Endothelial cell (in vitro differentiated cells): ENCODE results near the gene RUFY1. TPM values are rescaled to one million over a fixed set of nuclear protein-coding genes. Genes with fewer than 3 reads are reported as not detected.

Source experiments
- DNase-seq: peaks from one replicate; pipeline ENCODE4 v3.0.0; 2021; ENCODE audit warnings: low spot score
- H3K27ac Mint-ChIP-seq: one replicate; pipeline ENCODE4 v1.8.0; 2021; ENCODE audit warnings: mixed read lengths, inconsistent platforms; ENCODE audit not compliant: unreplicated experiment
- H3K27me3 Mint-ChIP-seq: one replicate; pipeline ENCODE4 v1.8.0; 2021; ENCODE audit warnings: mild to moderate bottlenecking, moderate library complexity, mixed read lengths, inconsistent platforms; ENCODE audit not compliant: unreplicated experiment
- H3K36me3 Mint-ChIP-seq: one replicate; pipeline ENCODE4 v1.8.0; 2021; ENCODE audit warnings: mild to moderate bottlenecking, low read depth, mixed read lengths, inconsistent platforms; ENCODE audit not compliant: unreplicated experiment
- H3K4me1 Mint-ChIP-seq: one replicate; pipeline ENCODE4 v1.8.0; 2021; ENCODE audit warnings: mild to moderate bottlenecking, mixed read lengths, inconsistent platforms; ENCODE audit not compliant: unreplicated experiment
- H3K4me3 Mint-ChIP-seq: one replicate; pipeline ENCODE4 v1.8.0; 2021; ENCODE audit warnings: mild to moderate bottlenecking, mixed read lengths, inconsistent platforms; ENCODE audit not compliant: unreplicated experiment
- H3K9me3 Mint-ChIP-seq: one replicate; pipeline ENCODE4 v1.8.0; 2021; ENCODE audit warnings: mixed read lengths, inconsistent platforms; ENCODE audit not compliant: unreplicated experiment
- total RNA-seq: library from RNA; stranded (reverse); fragmentation: NEBNext Ultra II Directional; extraction: Animal tissue kit (Norgen Biotek cat#: 25700); gene quantifications from one replicate; pipeline ENCODE4 v1.2.1, GENCODE V29; 2021; ENCODE audit not compliant: unreplicated experiment
- TF ChIP-seq, protein P1 (sequence below): fragments of 200-600 bp; sonication (generic); IDR thresholded peaks from one replicate; pipeline ENCODE4 v1.5.0; 2021; ENCODE audit warnings: antibody characterized with exemption; ENCODE audit not compliant: unreplicated experiment

Gene RUFY1
- total RNA-seq, 1 donor from 2014 or later = 30.5 TPM

DNA sequence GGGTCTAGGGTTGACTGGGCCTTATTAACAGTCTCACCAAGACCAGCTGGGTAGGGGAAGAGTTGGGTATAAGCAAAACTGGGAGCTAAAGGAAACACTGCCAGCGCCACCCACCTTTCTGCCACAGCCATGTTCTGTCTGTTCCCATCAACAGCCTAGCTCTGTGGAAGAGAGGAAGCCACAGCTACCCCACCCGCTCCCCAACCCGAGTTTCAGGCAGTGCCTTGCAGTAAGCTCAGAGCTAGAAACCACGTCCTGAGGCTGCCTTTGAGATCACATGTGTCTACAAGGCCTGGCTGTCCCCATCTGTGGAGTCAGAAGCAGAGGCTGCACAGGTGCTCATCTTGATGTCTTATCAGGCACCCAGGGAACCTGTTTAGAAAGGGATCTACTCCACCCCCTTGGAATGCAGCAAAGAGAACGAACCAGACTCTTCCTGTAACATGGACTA lies 57.8 kb downstream of the RUFY1 start:
- Mint-ChIP-seq H3K27me3 (peaks cover 50% of the 10 kb centered on the region), H3K27ac (peak overlapping the region; percentile 74), H3K9me3 (no peaks in the 10 kb centered on the region), H3K36me3 (peaks cover 49% of the 10 kb centered on the region), H3K4me3 (no peak overlapping the region), H3K4me1 (peaks cover 15% of the 10 kb centered on the region)
- no peak for DNase-seq
- TF ChIP-seq, protein P1, sequence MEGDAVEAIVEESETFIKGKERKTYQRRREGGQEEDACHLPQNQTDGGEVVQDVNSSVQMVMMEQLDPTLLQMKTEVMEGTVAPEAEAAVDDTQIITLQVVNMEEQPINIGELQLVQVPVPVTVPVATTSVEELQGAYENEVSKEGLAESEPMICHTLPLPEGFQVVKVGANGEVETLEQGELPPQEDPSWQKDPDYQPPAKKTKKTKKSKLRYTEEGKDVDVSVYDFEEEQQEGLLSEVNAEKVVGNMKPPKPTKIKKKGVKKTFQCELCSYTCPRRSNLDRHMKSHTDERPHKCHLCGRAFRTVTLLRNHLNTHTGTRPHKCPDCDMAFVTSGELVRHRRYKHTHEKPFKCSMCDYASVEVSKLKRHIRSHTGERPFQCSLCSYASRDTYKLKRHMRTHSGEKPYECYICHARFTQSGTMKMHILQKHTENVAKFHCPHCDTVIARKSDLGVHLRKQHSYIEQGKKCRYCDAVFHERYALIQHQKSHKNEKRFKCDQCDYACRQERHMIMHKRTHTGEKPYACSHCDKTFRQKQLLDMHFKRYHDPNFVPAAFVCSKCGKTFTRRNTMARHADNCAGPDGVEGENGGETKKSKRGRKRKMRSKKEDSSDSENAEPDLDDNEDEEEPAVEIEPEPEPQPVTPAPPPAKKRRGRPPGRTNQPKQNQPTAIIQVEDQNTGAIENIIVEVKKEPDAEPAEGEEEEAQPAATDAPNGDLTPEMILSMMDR = no peak

DNA sequence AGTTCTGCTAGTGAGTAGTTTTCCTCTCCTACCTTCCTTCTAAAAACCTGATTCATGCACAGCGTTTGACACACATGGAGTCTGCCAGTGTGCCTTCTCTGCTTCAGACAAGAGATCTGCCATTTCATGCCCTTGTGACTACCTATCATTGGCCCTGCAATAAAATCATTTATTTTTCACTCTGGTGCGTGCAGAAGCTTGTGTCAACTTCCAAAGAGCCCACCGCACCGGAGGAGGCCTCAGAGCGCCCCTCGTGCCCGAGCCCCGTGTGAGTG lies 59.4 kb downstream of the RUFY1 start:
- peak overlapping the region; percentile 64 for H3K4me3 Mint-ChIP-seq
- H3K4me1 Mint-ChIP-seq = peaks cover 11% of the 10 kb centered on the region
- no peak overlapping the region for H3K27ac Mint-ChIP-seq
- TF ChIP-seq, protein P1 = no peak
- no peak for DNase-seq
- H3K9me3 Mint-ChIP-seq = no peaks in the 10 kb centered on the region
- H3K36me3 Mint-ChIP-seq = peaks cover 59% of the 10 kb centered on the region
- peaks cover 49% of the 10 kb centered on the region for H3K27me3 Mint-ChIP-seq

- H3K27me3 Mint-ChIP-seq = peaks cover 48% of the 10 kb centered on the region
- H3K36me3 Mint-ChIP-seq = peaks cover 60% of the 10 kb centered on the region
- peak overlapping the region; percentile 63 for H3K27ac Mint-ChIP-seq
- DNase-seq = no peak
- H3K4me1 Mint-ChIP-seq = peaks cover 9% of the 10 kb centered on the region
- peak overlapping the region; percentile 82 for H3K4me3 Mint-ChIP-seq
- TF ChIP-seq, protein P1 = no peak
- no peaks in the 10 kb centered on the region for H3K9me3 Mint-ChIP-seq
Observed at GRCh38 chr5:179610109-179610902, 60.0 kb downstream of the RUFY1 start.

DNA sequence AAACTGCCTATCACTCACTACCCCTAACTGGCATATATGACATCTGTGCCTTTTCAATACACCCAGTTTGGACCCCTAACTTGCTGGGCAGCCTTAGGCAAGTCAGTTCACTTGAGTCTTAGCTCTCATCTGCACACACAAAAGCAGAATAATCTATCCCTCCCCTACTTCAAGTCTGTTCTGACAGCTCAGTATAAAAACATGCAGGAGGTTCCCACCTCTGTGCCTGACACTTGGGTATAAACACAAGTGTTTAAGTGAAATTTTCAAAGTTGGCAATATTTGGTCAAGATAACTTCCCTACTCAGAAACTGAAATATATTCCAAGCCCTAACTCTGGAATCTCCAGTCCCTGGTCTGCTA lies 60.5 kb downstream of the RUFY1 start:
- H3K36me3 Mint-ChIP-seq = peaks cover 58% of the 10 kb centered on the region
- peak overlapping the region; percentile 63 for H3K27ac Mint-ChIP-seq
- H3K27me3 Mint-ChIP-seq = peaks cover 43% of the 10 kb centered on the region
- TF ChIP-seq, protein P1 = no peak
- peak overlapping the region; percentile 82 for H3K4me3 Mint-ChIP-seq
- H3K9me3 Mint-ChIP-seq = no peaks in the 10 kb centered on the region
- DNase-seq = no peak
- H3K4me1 Mint-ChIP-seq = peaks cover 13% of the 10 kb centered on the region

GRCh38 chr5:179612577-179613459 lies 62.5 kb downstream of the RUFY1 start:
- peaks cover 32% of the 10 kb centered on the region for H3K4me1 Mint-ChIP-seq
- peak overlapping the region; percentile 74 for H3K27ac Mint-ChIP-seq
- peaks cover 72% of the 10 kb centered on the region for H3K36me3 Mint-ChIP-seq
- peaks cover 29% of the 10 kb centered on the region for H3K27me3 Mint-ChIP-seq
- peak overlapping the region; percentile 81 for H3K4me3 Mint-ChIP-seq
- TF ChIP-seq, protein P1 = no peak
- DNase-seq = no peak
- no peaks in the 10 kb centered on the region for H3K9me3 Mint-ChIP-seq
